Esophagus mucosa (tissue), 1 donor: ENCODE results near the gene LMCD1. TPM values are rescaled to one million over a fixed set of nuclear protein-coding genes. Genes with fewer than 3 reads are reported as not detected.

Experiments used
- ATAC-seq: fragments of 200-7000 bp; cut with Tn5 transposase; one replicate; pipeline ENCODE4 v1.9.1; 2020
- total RNA-seq: library from RNA; stranded (reverse); gene quantifications from one replicate; pipeline ENCODE4 v1.2.4, GENCODE V29; 2023
- donor health status: DM: yes; HTN: yes; CAD: no.

The LMCD1 gene, protein sequence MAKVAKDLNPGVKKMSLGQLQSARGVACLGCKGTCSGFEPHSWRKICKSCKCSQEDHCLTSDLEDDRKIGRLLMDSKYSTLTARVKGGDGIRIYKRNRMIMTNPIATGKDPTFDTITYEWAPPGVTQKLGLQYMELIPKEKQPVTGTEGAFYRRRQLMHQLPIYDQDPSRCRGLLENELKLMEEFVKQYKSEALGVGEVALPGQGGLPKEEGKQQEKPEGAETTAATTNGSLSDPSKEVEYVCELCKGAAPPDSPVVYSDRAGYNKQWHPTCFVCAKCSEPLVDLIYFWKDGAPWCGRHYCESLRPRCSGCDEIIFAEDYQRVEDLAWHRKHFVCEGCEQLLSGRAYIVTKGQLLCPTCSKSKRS
- total RNA-seq, result 13.0 TPM

DNA sequence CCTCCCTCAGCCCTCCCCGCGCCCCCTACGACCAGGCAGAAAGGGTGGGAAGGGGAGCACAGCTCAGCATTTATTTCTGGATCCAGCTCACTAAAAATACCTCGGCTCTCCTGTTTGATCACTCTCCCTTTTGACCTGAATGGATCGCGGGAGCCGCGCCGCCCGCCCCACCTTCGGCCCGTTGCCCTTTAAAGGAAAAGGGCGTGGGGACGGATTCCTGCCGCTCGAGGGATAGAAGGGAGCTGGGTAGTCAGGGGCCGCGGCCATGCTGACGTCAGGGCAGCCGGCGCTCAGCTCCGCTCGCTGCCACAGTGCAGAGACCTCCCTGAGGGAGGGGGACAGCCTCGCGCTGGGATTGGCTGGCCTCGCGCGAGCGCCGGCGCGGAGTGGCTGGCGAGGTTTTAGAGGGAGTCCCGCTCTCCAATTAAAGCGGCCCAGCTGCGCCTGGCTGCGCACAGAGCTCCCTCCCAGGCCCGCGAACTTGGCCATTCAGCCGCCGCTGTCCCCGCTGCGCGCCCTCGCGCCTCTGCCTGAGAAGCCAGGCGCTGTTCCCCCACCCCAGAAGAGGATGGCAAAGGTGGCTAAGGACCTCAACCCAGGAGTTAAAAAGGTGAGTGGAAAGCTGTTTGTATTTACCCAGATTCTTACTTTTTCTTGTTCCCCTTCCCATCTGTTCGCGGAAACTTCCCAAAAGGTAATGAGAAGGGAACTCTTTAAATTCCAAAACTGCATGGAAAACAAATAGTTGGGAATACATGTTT is at the start of gene LMCD1:
Gene LMCD1 (plus strand): TSS at position 453 of the 761 bp plus-strand sequence. CDS start 116 bp downstream, at position 569.
- ATAC-seq, result peak; percentile 96

DNA sequence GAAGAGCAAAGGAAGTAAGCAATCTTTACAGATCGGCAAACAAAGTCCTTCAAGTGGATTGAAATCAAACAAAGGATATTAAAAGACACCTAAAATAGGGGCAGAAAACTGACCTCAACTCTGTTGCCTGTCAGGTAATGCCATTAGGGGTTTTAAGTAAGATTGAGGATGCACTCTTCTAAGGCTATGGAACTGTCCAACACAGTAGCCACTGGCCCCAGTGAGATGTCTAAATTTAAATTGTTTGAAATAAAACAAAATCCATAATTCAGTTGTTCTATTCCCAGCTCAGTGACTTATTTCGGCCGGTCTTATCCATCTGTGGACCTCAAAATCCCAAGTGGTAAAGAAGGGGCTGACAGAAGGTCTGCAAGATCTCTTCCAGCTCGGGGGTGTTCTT is 49.5 kb upstream of the LMCD1 start:
- no peak for ATAC-seq

DNA sequence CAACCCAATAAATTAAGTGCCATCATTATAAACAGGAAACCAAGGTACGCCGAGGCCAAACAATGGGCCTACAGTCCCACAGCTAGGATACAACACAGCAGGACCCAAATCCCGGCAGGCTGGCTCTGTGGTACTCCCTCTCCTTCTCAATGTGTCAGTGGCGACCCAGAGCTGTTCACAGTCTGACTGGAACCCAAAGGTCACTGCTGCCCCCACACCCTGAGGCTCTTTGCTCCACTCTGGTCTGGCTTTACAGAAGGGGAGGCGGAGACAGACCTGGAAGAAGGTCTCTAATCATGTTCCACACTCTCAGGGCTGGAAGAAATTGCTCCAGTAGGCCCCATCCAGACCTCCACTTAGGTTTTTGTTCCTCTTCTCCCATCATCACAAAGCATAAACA is 48.5 kb upstream of the LMCD1 start:
- ATAC-seq, result no peak

DNA sequence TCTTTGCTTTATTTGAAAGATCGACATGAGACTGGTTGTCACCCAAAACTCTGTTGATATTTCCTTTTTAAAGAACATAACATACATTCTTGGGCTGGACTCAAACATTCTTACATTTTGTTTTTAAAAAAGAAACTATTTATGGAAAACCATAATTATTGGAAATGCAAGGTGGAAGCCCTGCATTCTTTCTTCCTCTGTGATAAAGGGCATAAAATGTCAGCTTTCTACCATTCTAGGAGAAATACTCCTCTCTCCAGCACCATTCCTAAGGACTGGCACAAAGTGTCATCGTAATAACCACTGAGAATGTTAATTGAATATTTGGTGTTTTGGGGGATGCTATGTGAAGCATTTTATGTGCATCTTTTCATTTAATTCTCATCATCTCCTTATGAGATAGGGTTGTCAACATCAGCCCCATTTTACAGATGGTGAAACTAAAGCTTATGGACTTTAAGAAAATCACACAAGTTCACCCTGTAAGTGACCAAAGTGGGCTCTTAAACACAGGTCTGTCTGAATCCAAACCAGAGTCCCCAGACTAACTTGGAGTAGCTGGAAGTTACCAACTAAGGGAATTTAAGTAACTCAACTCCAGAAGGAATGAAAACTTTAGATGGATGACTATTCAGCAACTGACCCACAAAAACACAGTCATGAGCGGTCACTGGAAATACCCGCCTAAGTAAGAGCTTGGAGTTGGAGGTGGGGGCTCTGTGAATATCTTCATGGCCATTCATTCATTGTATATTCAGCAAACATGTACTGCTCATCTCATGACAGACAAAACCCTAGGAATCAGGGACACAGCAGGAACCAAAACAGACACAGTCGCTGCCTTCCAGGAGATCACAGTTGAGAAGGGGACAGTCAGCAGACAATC is 45.9 kb upstream of the LMCD1 start:
- ATAC-seq, result no peak

DNA sequence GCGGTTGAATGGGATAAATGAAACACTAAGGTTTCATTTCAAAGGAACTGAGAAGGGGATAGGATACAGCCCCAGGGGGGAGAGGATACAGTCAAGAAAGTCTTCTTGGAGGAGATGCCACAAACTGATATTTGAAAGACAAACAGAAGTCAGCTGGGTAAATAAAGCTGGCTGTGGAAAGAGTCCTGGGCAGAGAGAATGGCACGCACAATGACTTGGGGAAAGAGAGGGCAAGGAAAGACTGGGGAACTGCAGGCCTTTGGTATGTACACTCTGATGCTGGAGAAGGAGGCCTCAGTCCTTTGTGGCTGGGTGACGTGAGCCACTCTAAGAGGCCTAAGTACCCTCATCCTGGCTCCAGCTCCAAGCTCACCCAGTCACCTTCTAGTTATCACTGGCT is 45.2 kb upstream of the LMCD1 start:
- ATAC-seq, result no peak

DNA sequence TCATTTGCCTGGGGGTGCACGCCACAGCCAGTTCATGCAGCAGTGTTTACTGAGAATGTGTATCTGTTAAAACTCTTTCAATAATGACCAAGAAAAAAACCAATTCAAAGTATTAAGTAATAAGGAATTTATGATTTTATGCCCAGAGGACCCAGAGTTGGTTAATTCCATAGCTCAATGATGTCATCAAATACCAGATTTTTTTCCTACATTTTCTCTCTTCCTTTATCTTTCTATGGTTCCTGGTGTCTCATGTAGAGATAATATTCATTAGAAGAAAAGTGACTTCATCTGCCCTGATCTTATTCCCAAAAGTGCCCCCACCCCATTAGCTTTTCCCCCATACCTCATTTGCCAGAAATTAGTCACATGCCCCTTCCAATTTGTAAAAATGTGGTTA is 44.6 kb upstream of the LMCD1 start:
- ATAC-seq, result no peak

DNA sequence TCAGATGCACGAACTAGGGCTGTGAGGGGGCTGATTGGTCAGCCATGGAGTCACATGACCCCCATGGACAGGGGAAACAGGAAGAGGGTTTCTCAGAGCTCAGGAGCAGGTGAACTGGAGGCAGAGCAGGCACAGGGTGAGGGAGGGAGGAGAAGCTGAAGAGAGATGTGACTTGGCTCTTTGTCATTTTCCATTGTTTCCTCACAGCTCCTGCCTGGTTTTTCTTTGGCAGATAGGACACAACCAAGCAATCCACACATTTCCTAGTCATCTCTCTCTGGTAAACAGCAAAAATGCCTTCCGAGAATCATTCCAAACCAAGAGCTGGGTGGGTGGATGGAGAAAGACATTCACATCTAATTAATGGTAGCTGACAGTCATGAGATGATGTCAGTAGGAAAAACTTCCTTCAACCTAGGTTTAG is 43.4 kb upstream of the LMCD1 start:
- ATAC-seq, result no peak

DNA sequence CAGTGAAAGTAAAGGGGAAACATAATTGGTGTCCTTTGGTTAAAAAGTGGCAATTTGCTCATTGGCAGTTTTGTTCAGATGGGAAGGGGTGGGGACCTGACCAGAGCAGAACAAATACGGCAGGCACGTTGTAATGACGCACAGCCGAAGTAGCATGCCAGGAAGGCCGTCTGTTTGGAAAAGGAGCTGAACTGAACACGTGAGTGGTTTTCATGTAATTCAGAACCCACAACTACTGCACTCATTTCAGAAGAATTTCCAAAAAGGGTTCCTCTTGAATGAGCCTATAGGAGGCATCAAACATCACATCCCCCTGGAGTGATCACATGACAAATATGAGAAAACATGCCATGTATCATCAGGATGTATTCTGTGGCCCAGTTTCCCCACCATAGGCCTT is 42.9 kb upstream of the LMCD1 start:
- no peak for ATAC-seq

DNA sequence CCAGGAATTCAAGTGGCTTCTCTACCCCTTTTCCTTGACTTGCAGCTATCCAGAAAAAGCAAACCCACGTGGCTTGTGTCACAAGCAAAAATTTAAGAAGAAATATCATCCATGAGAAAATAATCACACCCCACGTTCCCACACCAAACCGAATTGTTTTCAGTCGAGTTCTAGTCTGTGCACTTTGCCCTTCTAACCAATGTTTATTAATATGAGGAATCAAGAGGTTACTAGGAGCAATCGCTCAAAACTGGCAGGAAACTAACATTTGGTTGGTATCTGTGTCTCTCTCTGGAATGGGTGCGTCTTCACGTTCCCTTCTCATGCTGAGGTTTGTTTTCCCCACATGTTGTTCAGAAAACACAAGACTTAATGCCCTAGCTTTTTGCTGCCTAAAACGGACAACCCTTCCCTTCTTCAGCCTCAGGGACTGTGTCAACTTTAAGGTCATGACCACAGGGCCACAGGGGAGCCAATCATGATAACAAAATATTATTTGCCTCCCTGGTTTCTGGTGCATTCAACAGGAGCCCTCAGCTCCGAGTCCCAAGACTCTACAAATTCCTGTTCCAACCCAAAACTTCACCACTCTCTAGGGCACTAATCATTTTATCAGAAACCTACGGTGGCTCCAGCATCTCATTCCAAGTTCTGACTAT is 41.4 kb upstream of the LMCD1 start:
- no peak for ATAC-seq

DNA sequence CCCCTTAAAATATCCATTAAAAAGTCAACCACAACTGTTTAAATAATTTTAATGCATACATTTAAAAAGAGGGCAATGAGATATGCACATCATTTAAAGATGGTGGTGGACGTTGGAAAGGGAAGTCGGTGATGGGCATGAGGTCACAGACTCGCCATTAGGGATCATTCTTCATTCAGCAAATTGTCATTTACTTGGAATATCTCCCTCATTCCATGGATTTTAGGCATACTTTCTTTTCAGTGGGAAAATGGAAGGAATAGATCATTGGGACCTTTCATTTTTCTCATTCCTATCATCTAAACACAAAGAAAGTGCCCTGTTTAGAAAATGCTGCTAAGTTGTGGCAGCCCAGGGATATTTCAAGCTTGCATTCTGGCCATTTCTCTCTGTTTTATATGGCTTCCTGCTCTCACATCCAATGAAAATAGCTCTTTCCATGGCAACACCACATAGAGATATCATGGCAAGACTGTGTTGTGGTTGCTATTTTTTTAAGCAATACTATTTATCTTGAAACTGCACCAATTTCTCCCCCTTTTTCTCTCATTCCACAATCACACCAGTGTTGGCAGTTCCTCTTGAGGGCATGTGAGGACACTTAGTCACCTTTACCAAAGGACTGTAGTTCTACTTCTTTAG is 40.7 kb upstream of the LMCD1 start:
- ATAC-seq, result no peak

DNA sequence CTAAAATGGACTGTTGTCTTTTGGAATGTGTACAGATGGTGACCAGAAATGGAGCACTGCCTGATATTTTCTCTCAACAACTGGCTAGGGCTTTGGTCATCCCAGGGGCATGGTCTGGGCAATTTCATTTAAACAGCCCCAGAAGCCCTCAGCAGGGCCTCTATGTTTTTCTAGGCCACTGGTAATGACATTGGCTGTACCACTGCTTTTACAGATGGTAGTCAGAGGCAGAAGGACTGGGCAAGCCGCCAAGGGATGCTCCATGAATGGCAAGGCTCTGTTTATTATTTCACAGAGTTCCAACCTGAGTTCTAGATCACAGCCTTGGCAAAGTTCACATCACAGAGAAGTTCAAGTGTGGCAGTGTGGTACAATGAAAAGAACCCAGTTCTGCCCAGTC is 37.0 kb upstream of the LMCD1 start:
- ATAC-seq, result no peak

DNA sequence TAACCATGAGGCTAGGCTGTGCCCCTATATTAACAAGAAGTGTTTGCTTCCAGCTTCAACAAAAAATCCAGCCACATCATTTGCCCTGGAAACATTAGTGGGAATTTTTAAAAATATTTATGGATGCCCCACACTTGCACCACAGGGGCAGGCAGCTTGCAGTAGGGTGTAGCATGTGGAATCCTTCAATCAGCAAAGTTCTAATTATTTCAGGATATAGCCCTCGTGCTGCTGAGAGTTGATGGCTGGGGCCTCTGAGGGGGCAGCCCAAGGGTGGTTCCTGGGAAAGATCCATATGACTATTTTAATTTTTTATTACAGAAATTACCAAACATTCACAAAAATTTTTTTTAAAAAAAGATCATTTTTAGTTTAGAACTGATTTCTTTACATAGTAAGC is 35.1 kb upstream of the LMCD1 start:
- no peak for ATAC-seq

DNA sequence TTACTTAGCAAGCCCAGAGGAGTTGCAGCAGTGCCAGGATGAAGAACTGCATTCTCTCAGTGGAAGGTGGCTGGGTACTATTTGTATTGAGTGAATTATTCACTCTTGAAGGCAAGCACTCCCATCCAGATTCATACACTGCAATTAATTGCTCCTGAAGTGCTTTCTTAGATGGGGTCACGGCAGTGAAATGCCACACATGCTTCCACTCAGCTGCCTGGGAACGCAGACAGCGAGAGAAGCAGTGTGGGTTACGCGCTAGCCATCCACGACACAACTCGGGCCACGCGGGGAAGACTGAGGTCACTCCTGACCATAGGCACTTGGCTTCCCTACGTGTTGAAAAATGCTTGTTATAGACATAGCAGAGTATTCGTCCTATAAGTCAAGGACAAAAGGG is 30.8 kb upstream of the LMCD1 start:
- no peak for ATAC-seq

DNA sequence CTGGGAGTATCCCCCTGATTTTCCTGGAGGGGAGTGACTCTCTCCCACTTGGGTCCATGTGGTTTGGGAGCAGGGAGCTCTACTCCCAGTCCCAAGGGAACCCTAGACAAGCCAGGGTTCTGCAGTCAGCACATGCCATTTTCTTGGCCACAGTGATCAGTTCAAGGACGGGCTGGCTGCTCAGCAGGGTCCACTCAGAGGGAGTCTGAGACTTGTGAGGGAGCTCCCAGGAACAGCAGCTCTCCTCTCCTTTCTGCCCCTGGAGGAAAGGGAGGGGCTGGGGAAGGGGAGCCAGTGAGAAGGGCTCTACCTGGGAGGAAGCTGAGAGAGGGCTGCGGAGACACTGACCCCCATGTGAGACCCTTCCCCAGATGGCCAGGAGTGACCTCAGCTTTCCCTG is 29.1 kb upstream of the LMCD1 start:
- no peak for ATAC-seq

DNA sequence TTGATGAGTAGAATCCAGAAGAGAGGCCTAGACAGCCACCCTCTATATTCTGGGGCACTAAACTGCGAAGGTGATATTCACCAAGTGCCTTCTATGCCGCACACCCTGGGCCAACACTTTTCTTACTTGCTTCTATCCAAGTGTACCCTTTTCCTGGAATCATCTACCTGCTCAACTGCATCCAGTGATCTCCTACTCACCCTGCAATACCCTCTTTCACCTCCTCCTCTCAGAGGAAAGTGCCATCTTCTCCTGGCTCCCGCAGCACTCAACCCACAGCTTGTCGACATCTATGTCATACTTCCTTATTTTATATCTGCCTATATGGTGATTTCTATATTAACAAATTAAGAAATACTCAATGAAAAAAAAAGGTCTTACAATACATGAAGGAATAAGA is 28.6 kb upstream of the LMCD1 start:
- ATAC-seq, result no peak

DNA sequence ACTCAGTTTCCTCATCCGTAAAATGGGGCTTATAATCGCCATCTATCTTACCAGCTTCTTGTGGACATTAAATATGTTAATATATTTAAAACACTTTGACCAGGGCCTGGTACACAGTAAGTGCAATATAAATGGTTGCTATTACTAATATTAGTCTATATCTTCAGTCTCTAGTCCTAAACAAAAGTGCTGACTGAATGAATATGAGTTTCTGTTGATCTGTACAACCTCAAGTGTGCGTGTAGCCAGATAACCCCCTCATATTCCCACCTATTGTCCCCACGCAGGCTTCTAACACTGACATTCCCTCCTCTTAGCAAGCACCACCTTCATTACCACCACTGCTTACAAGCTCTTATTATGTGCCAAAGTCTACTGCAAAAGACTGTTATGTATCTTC is 27.6 kb upstream of the LMCD1 start:
- ATAC-seq, result no peak

DNA sequence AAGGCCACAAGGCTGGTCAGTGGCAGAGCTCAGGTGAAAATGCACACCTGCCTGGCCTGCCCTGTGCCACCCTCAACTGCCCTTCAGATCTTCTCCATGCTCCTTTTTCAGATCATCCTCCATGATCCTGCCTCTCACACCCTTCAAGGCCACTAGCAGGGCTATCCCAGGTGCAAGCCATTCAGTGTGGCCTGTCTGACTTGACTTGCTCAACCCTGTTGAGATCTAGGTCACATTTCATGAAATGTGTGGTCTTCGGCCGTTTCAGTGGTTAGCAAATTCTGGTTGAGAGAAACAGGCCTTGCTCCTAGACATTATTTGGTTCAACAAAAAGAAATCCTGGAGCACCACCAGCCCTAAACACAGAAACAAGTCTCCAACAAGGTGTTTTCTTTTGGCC is 26.6 kb upstream of the LMCD1 start:
- ATAC-seq, result no peak

DNA sequence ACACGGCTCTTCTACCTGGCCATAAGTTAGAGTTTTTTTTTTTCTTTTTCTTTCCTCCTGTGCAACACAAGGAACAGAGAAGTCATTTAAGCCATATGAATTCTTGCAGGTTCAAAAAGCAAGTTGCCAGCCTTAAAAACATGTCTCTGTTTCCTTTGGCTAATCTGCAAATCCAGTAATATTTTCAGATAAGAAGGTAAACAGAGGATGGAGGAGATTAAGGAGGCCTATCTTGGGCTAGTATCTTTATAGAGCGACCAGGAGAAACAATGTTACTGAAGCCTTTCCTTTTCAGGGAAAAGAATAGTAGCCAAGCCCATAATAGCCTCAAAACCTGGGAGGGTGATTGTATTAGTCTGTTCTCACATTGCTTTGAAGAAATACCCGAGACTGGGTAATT is 20.9 kb upstream of the LMCD1 start:
- no peak for ATAC-seq

DNA sequence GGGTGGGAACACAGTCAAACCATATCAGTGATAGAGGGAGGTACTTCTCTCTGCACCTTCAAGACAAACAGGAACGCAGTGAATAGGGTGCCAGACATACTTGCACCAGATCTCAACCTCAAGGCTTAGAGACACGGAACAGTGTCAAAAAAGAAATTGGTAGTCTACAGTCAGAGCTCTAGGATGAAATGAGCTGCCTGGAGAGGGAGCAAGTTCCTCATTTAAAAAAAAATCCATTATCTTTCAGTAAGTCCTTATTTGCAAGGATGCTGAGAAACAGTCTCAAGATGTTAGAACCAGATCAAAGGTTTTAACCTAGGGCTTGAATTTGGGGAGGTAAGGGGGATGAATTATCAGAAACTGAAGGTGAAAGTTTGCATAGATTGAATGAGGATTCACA is 20.2 kb upstream of the LMCD1 start:
- no peak for ATAC-seq

DNA sequence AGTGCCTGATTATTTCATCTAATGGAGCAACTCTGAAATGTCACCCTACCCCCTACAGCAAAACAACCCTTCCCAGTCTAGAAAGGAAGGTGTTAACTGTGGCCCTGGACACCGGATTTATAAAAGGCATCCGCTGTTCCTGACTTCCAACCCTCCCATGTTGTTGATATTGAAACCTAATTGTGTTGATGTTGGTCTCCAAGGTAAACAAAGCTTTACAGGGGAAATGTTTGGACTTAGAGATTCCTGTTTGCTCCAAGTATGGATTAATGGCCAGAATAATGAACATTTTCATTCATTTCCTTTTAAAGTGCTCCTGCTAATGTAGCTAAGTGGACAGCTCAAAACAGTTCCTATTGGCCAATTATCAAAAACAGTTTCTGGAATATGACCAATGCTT is 19.4 kb upstream of the LMCD1 start:
- no peak for ATAC-seq

DNA sequence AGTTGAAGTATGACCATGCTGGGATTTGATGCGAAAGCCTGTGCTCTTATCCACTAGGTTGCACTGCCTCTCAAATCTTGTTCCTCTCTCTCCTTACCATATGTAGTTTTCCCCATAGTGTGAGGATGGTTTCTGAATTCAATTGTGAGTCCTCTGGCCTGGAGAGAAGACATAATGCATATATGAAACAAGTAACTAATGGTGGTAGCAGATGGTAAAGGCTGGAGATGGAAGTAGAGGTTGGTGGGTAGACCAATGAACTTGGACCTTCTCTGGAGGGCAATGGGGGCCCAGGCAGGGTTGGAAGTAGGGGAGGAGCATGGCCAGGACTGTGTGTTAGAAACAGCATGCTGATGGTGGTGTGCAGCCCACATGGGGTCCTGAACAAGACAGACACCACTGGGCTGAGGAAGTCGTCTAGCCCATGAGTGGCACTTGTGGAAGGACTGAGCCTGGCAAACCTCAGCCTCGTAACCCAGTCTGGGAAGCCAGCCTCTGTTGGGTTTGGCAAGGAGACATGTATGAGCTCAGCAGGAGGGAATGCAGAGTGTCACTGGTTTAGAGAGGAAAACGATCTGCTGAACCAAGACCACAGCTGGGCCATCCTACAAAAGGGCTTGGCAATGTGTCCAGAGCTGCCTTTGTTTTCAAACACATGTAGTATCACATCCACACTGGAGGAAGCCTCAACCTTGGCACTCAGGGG is 18.5 kb upstream of the LMCD1 start:
- ATAC-seq, result peak; percentile 67
